HTERT RPE-1 (cell line): Measurements from ENCODE around the gene MAPT.
"Not testable (repeated sequence)": the region's sequence is repeated elsewhere in the genome, so short reads cannot be mapped to it uniquely, and the experiment has no call there.

Experiments
- in situ Hi-C: fragments of 300-500 bp; cut with MboI; formaldehyde crosslinking; loops from 4 replicates; pipeline ENCODE4 v1.14.3; 2020; ENCODE audit warnings: low sequenced_read_pairs

Gene MAPT

GRCh38 chr17:45923511-45924268, 29.3 kb downstream of the MAPT start:
- in situ Hi-C loops = no loop called here

- in situ Hi-C loops = no loop called here
Observed at GRCh38 chr17:45924332-45924820, 30.0 kb downstream of the MAPT start.

- in situ Hi-C loops = no loop called here
Observed at GRCh38 chr17:45925311-45925710, 31.0 kb downstream of the MAPT start.

- in situ Hi-C loops = no loop called here
Observed at GRCh38 chr17:45927247-45927646, 32.9 kb downstream of the MAPT start.

- in situ Hi-C loops = no loop called here
Observed at GRCh38 chr17:45929344-45929743, 35.0 kb downstream of the MAPT start.

- in situ Hi-C loops = no loop called here
Observed at GRCh38 chr17:45930420-45930951, 36.1 kb downstream of the MAPT start.

GRCh38 chr17:45931677-45932076, 37.3 kb downstream of the MAPT start:
- in situ Hi-C loops = no loop called here

- in situ Hi-C loops = no loop called here
Observed at GRCh38 chr17:45934044-45934979, 40.0 kb downstream of the MAPT start.

GRCh38 chr17:45935197-45935709, 40.9 kb downstream of the MAPT start:
- in situ Hi-C loops = no loop called here

GRCh38 chr17:45935710-45936509, 41.6 kb downstream of the MAPT start:
- in situ Hi-C loops = no loop called here

GRCh38 chr17:45936610-45937009, 42.3 kb downstream of the MAPT start:
- in situ Hi-C loops = no loop called here

GRCh38 chr17:45937186-45937585, 42.8 kb downstream of the MAPT start:
- in situ Hi-C loops = not testable (repeated sequence)

- in situ Hi-C loops = no loop called here
Observed at GRCh38 chr17:45939395-45939794, 45.0 kb downstream of the MAPT start.

GRCh38 chr17:45940293-45940692, 45.9 kb downstream of the MAPT start:
- in situ Hi-C loops = no loop called here

GRCh38 chr17:45940826-45941225, 46.5 kb downstream of the MAPT start:
- in situ Hi-C loops = no loop called here

- in situ Hi-C loops = no loop called here
Observed at GRCh38 chr17:45941395-45941794, 47.0 kb downstream of the MAPT start.

- in situ Hi-C loops = no loop called here
Observed at GRCh38 chr17:45942284-45942683, 47.9 kb downstream of the MAPT start.

GRCh38 chr17:45946841-45947256, 52.5 kb downstream of the MAPT start:
- in situ Hi-C loops = no loop called here

- in situ Hi-C loops = no loop called here
Observed at GRCh38 chr17:45948498-45948880, 54.1 kb downstream of the MAPT start.

GRCh38 chr17:45948881-45949624, 54.7 kb downstream of the MAPT start:
- in situ Hi-C loops = no loop called here
